ENCODE measurements around the gene ZZZ3.

GRCh38 chr1:77652268-77652667 lies 30.2 kb downstream of the ZZZ3 start:
- TF ChIP-seq POLR2A (IDR thresholded peaks at IDR 0.05) = no peak
- no peak for TF ChIP-seq CTCF (IDR thresholded peaks at IDR 0.05)
